Hepatocyte (in vitro differentiated cells): Measurements from ENCODE around the gene CCDC88C.

Source experiments
- CTCF ChIP-seq: fragments of 200-600 bp; sonication (generic); IDR thresholded peaks from 2 replicates; pipeline ENCODE4 v1.5.1; 2016; ENCODE audit warnings: antibody characterized with exemption, mild to moderate bottlenecking; ENCODE audit not compliant: poor library complexity
- EZH2 ChIP-seq: fragments of 200-600 bp; sonication (generic); IDR thresholded peaks from 2 replicates; pipeline ENCODE4 v1.6.1; 2016; ENCODE audit warnings: antibody characterized with exemption, mild to moderate bottlenecking, borderline replicate concordance
- EZH2phosphoT487 ChIP-seq: fragments of 200-600 bp; sonication (generic); IDR thresholded peaks from one replicate; pipeline ENCODE4 v1.6.1; 2018; ENCODE audit warnings: antibody characterized with exemption, mild to moderate bottlenecking, low read depth, moderate library complexity; ENCODE audit not compliant: unreplicated experiment, severe bottlenecking

DNA sequence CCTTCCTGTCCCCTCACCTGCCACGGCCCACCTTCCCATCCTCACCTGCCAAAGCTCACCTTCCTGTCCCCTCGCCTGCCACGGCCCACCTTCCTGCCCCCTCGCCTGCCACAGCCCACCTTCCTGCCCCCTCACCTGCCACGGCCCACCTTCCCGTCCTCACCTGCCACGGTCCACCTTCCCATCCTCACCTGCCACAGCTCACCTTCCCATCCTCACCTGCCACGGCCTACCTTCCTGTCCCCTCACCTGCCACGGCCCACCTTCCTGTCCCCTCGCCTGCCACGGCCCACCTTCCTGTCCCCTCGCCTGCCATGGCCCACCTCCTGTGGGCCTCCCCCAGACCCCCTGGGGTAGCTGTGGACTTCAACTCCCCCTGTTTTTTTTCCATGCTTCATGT, 124.3 kb downstream of the CCDC88C start:
- TF ChIP-seq EZH2phosphoT487 (no peak), CTCF (no peak), EZH2 (no peak)
